ENCODE measurements around the gene SORCS3. TPM values are rescaled to one million over a fixed set of nuclear protein-coding genes. Genes with fewer than 3 reads are reported as not detected.

The SORCS3 gene
- total RNA-seq, 2 experiments from 2014 or later = not detected

GRCh38 chr10:104819731-104820130 lies 178.6 kb downstream of the SORCS3 start:
- CTCF ChIA-PET = no interaction called here
- POLR2A ChIA-PET = no interaction called here

DNA sequence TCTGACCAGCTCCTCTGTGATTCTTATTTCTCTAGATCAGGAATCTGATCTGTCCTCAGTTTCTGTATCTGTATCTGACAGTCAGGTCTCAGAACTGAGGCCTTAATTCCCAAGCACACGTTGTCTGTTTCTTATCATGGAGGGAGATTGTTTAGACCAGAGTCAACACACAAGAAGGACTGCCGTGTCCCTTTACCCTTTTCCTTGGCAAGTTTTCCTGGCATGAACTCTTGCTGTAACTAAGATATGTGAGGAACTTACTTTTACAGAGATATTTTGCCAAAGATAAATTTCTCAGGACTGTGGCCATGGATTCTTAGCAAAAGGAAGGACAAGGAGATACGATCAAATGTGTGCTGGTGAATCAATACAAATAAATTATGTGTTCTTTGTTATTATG lies 181.0 kb downstream of the SORCS3 start:
- POLR2A ChIA-PET = no interaction called here
- CTCF ChIA-PET = no interaction called here

GRCh38 chr10:104824380-104825006 lies 183.4 kb downstream of the SORCS3 start:
- ChIA-PET CTCF (no interaction called here), POLR2A (no interaction called here)

DNA sequence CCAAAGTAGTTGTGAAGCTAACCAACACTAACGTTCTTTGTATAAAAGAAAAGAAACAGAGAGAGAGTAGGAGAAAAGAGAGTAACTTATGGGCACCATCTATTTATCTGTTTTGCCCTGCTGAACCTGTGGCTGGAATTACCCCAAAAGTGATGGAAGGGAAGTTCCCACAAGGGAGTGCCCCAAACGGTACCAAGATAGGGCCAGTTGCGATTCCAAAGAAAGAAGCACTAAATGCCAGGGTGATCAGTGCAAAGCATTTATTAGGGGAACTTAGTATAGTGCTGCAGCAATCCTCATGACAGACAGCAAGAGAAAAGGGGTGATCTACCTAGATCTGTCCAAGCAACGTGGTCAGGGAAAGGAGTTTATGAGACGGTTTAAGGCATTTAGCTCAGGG lies 190.2 kb downstream of the SORCS3 start:
- POLR2A ChIA-PET = no interaction called here

DNA sequence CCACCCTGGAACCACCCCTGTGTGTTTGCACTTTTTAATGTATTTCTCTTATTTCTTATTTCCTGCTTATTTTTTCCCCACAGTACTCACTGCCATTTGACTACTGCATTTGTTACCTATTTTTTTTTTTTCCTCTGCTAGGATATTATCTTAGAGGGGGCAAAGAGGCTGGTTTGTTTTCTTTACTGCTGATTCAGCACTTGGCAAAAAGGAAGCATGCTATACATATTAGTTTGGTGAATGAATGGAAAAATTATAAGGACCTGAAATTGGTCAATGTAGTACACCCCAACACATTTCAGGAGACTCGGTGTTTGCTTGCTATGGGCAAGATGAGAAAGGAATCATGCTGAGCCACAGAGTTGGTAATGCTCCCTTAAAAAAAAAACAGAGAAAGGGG lies 193.5 kb downstream of the SORCS3 start:
- POLR2A ChIA-PET = no interaction called here
- CTCF ChIA-PET = no interaction called here

More for the DNA sequence above, 190.2 kb downstream of the SORCS3 start:
- CTCF ChIA-PET = no interaction called here

DNA sequence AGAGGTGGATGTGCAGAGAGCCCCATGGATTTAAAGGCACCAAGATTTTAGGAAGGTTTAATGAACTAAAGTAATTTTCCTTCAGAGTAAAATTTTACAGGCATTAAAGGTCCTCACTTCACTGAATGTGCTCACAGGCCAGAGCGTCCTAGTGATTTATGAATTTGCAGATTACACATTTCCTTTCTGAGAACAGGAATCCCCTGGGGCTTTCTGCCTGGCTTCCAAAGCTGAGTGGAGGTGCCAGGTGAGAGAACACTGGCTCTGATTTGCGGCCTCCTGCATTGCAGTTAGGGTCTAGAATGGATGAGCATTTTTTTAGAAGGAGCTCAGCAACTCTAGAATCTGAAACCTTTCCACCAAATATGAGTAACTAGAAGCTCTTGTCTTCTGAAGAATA lies 194.3 kb downstream of the SORCS3 start:
- POLR2A ChIA-PET = no interaction called here
- CTCF ChIA-PET = no interaction called here

DNA sequence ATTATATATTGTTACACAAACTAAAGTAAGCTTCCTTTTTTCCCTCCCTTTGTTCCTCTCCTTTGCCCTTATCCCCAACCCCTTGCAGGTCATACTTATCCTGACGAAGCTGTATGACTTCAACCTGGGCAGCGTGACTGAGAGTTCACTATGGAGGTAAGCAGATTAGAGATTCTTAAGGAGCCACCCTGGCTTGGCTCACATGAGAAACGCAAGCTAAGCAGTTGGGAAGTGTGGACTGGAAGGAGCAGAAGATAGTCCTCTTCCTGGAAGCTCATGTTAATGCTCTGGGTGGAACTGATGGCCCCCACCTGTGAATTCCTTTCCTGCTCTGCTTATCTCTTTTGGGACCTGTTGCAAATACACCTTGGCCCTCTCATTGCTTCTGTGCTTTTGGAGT lies 201.6 kb downstream of the SORCS3 start:
- ChIA-PET POLR2A (no interaction called here), CTCF (no interaction called here)

- POLR2A ChIA-PET = no interaction called here
- CTCF ChIA-PET = no interaction called here
Observed at GRCh38 chr10:104844073-104844472, 203.0 kb downstream of the SORCS3 start.

GRCh38 chr10:104850023-104850422 lies 208.9 kb downstream of the SORCS3 start:
- ChIA-PET POLR2A (no interaction called here), CTCF (no interaction called here)

GRCh38 chr10:104867966-104868598 lies 227.0 kb downstream of the SORCS3 start:
- ChIA-PET CTCF (no interaction called here), POLR2A (no interaction called here)

GRCh38 chr10:104872691-104873090 lies 231.6 kb downstream of the SORCS3 start:
- ChIA-PET CTCF (no interaction called here), POLR2A (no interaction called here)

DNA sequence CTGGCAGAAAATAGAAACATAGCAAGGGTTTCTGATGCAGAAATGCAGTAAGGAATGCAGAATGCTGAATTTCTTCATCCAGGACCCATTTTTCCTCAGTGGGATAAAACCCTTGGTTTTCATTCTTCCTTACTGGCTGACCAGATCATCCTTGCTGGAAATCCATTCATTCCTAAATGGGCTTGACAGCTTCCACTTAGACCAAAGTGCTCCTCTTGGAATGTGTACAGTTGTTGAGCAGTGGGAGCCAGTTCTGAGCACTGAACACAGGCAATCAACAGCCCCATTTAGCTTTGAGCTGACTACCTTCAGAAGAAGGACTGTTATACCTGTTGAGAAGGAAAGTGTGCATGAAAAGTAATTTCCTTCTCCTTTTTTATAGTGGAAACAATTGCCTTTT lies 232.1 kb downstream of the SORCS3 start:
- POLR2A ChIA-PET = no interaction called here
- CTCF ChIA-PET = no interaction called here

DNA sequence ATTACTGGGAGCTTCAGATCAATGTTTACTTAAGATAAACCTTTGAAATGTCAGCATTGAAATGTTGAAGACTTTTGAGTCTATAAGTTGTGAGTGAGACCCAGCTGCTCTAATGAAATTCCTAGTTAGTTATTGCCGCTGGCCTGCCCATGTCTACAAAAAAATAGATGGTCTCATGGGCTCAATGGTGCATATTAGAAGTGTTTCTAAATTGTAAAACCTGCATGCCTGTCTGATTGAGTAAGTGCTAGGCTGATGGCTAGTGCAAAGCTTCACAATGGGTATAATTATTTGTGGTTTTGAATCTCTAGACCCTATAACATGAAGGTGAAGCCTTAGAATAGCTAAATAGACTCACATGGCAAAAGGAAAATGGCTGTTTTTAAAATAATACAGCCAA lies 234.5 kb downstream of the SORCS3 start:
- POLR2A ChIA-PET = no interaction called here
- CTCF ChIA-PET = no interaction called here

GRCh38 chr10:104880624-104881398 lies 239.7 kb downstream of the SORCS3 start:
- POLR2A ChIA-PET = no interaction called here
- CTCF ChIA-PET = no interaction called here

GRCh38 chr10:104881740-104882139 lies 240.7 kb downstream of the SORCS3 start:
- ChIA-PET POLR2A (no interaction called here), CTCF (no interaction called here)

DNA sequence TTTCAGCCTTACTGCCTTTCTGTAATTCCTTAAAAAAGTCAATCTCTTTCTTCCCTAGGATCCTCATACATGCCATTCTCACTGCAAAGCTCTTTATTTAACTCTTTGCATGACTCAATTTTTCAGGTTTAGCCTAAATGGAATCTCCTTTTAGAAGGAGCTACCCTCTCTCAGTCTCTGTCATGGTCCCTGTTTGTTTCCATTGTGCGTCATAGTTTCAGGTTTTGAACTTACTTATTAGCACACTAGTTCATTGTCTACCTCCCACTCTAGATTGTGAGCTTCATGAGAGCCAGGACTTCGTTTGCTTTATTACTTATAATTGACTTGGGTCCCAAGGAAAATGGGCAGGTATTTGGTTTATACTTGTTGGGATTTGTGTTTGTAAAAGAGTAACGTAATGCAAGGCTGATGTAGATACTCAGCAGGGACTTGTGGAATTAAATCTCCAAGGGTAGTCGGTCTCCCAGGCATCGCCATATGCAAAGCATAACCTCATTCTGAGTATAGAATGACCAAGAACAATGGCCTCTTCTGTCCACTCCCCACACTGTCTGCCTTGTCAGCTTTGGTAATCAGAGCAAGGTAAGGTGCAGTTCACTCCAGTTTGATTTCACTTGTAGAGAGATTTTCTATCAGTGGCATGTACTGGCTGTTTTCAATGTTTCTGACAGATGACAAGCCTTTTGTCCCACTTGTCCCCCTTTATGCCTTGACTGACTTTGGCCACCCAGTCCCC lies 252.0 kb downstream of the SORCS3 start:
- ChIA-PET POLR2A (no interaction called here), CTCF (no interaction called here)

- ChIA-PET CTCF (no interaction called here), POLR2A (no interaction called here)
Observed at GRCh38 chr10:104893701-104894100, 252.6 kb downstream of the SORCS3 start.

GRCh38 chr10:104894681-104895080 lies 253.6 kb downstream of the SORCS3 start:
- ChIA-PET POLR2A (no interaction called here), CTCF (interaction anchor here (0.6 kb wide), 1 partner anchor 11 kb away, joined by 4 read pairs; no protein-coding TSS in a partner anchor)

GRCh38 chr10:104895541-104895940 lies 254.5 kb downstream of the SORCS3 start:
- ChIA-PET POLR2A (no interaction called here), CTCF (no interaction called here)

- POLR2A ChIA-PET = no interaction called here
- CTCF ChIA-PET = no interaction called here
Observed at GRCh38 chr10:104895981-104896380, 254.9 kb downstream of the SORCS3 start.

DNA sequence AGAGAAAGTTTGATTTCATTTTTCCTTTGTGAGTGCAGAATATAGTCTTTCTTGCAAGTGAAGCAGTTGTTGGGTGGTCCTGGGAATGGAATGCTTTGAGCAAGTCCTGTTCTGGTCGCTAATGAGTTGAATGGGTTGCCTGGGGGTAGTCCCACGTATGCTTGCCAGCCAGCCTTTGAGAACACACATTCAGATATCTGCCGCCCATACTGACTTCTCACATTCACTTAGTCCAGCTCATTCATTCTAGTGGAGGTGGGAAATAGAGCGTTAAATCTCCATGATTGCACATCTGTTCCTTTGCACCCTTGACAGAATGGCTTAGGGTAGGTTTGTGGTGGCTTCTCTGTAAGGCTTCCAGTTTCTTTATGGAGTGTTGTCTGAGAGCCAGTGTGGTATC lies 256.6 kb downstream of the SORCS3 start:
- POLR2A ChIA-PET = no interaction called here
- CTCF ChIA-PET = no interaction called here

All from activated CD8-positive, alpha-beta memory T cell treated with anti-CD3 and anti-CD28 coated beads for 36 hours (primary cell).